Fibroblast of peridontal ligament (primary cell): ENCODE data around the gene FBXO24.

Experiments
- DNase-seq: peaks from one replicate; pipeline ENCODE4 v3.0.0-alpha.2; 2010; ENCODE audit errors: extremely low read depth

Gene FBXO24

GRCh38 chr7:100574362-100575205 lies 11.5 kb upstream of the FBXO24 start:
- no peak for DNase-seq

- DNase-seq = no peak
Observed at GRCh38 chr7:100575206-100575631, 10.9 kb upstream of the FBXO24 start.

- no peak for DNase-seq
Observed at GRCh38 chr7:100575746-100576383, 10.3 kb upstream of the FBXO24 start.

- DNase-seq = no peak
Observed at GRCh38 chr7:100576384-100576993, 9.6 kb upstream of the FBXO24 start.

- DNase-seq = no peak
Observed at GRCh38 chr7:100577103-100577502, 9.0 kb upstream of the FBXO24 start.

- DNase-seq = no peak
Observed at GRCh38 chr7:100577507-100577906, 8.6 kb upstream of the FBXO24 start.

- no peak for DNase-seq
Observed at GRCh38 chr7:100578246-100579183, 7.6 kb upstream of the FBXO24 start.

GRCh38 chr7:100580466-100581283 lies 5.5 kb upstream of the FBXO24 start:
- DNase-seq = no peak

- no peak for DNase-seq
Observed at GRCh38 chr7:100582041-100582579, 4.0 kb upstream of the FBXO24 start.

- DNase-seq = no peak
Observed at GRCh38 chr7:100582650-100583049, 3.5 kb upstream of the FBXO24 start.

GRCh38 chr7:100583132-100584053 lies 2.7 kb upstream of the FBXO24 start:
- no peak for DNase-seq

- no peak for DNase-seq
Observed at GRCh38 chr7:100584054-100584682, 2.0 kb upstream of the FBXO24 start.

- peak; percentile 81 for DNase-seq
Observed at GRCh38 chr7:100584683-100585510, 1.2 kb upstream of the FBXO24 start.

- no peak for DNase-seq
Observed at GRCh38 chr7:100585511-100586265, 440 bp upstream of the FBXO24 start, which contains the start of gene LRCH4. TSS of gene LRCH4 (minus strand) at chr7:100586129. CDS start at chr7:100586100, 29 bp downstream.

GRCh38 chr7:100588438-100588837 lies 2.3 kb downstream of the FBXO24 start:
- no peak for DNase-seq

- no peak for DNase-seq
Observed at GRCh38 chr7:100589341-100589947, 3.3 kb downstream of the FBXO24 start.
